Testis (tissue), 3 donors: ENCODE measurements around the gene STAG1. TPM values are rescaled to one million over a fixed set of nuclear protein-coding genes. Genes with fewer than 3 reads are reported as not detected.
"Not testable (repeated sequence)": the region's sequence is repeated elsewhere in the genome, so short reads cannot be mapped to it uniquely, and the experiment has no call there.

Experiments used
- DNase-seq: peaks from one replicate; pipeline ENCODE4 v3.0.0-alpha.2; 2019
- H3K27ac ChIP-seq, 2 donors: fragments of 200-600 bp; sonication (generic); one replicate each; pipeline ENCODE4 v1.5.1; 2019
- H3K27me3 ChIP-seq: fragments of 200-600 bp; sonication (generic); one replicate; pipeline ENCODE4 v1.5.1; 2019
- H3K36me3 ChIP-seq: fragments of 200-600 bp; sonication (generic); one replicate; pipeline ENCODE4 v1.5.1; 2017; ENCODE audit warnings: low read depth; ENCODE audit errors: missing control alignments
- H3K4me1 ChIP-seq: fragments of 200-600 bp; sonication (generic); one replicate; pipeline ENCODE4 v1.5.1; 2019
- H3K4me3 ChIP-seq, 2 donors: fragments of 200-600 bp; sonication (generic); one replicate each; pipeline ENCODE4 v1.5.1; 2017 to 2019
- H3K9me3 ChIP-seq: fragments of 200-600 bp; sonication (generic); one replicate; pipeline ENCODE4 v1.5.1; 2017
- POLR2A ChIP-seq: fragments of 450-650 bp; IDR thresholded peaks from one replicate; pipeline ENCODE4 v1.6.1; 2017; ENCODE audit warnings: antibody characterized with exemption, mild to moderate bottlenecking, moderate library complexity
- WGBS, 2 donors: methylation state at CpG; one replicate each; pipeline ENCODE4 v1.1.5; 2018; 5-methylcytosine and 5-hydroxymethylcytosine counted together
- intact Hi-C: fragments of 100-400 bp; cut with DNase I; formaldehyde crosslinking; loops from one replicate; pipeline ENCODE4 v1.15.1; 2023; ENCODE audit warnings: low total_unique reads
- polyA plus RNA-seq: library from polyadenylated mRNA; stranded (reverse); fragments of 350-450 nt; fragmentation: Illumina TruSeq; extraction: RNeasy Lipid Tissue Mini Kit (QIAGEN cat#74804); gene quantifications from one replicate; pipeline ENCODE4 v1.2.3, GENCODE V29; 2014; ENCODE audit warnings: low read depth, low replicate concordance; ENCODE audit not compliant: insufficient read depth
- total RNA-seq, 2 donors: library from RNA; depleted of rRNA; stranded (reverse); fragments of >200 nt; gene quantifications; one replicate each; pipeline ENCODE4 v1.2.3, GENCODE V29; 2016
- TF ChIP-seq, protein P1 (sequence below), 3 experiments: fragments of 450-650 bp in 2 of 3; fragments of 200-600 bp in 1 of 3; sonication (generic) in 1 of 3; IDR thresholded peaks; one replicate each; pipeline ENCODE4 v1.5.1; 2016 to 2019; ENCODE audit warnings: antibody characterized with exemption in 3 of 3, mild to moderate bottlenecking in 2 of 3, moderate library complexity in 1 of 3

STAG1 gene
- total and polyA plus RNA-seq, 3 donors from 2014 or later, result 14.3 to 45.3 (median 40.2) TPM

GRCh38 chr3:136621628-136622027 is 130.6 kb downstream of the STAG1 start:
- Histone ChIP-seq H3K9me3 (no peaks in the 10 kb centered on the region), H3K36me3 (no peaks in the 10 kb centered on the region), H3K4me3 (no peak overlapping the region), H3K27ac (no peak overlapping the region), H3K4me1 (no peaks in the 10 kb centered on the region), H3K27me3 (no peaks in the 10 kb centered on the region)
- 75 to 81% methylated on average over 2 of the region's 2 CpGs for WGBS, 2 donors
- no peak for DNase-seq
- TF ChIP-seq, protein P1, sequence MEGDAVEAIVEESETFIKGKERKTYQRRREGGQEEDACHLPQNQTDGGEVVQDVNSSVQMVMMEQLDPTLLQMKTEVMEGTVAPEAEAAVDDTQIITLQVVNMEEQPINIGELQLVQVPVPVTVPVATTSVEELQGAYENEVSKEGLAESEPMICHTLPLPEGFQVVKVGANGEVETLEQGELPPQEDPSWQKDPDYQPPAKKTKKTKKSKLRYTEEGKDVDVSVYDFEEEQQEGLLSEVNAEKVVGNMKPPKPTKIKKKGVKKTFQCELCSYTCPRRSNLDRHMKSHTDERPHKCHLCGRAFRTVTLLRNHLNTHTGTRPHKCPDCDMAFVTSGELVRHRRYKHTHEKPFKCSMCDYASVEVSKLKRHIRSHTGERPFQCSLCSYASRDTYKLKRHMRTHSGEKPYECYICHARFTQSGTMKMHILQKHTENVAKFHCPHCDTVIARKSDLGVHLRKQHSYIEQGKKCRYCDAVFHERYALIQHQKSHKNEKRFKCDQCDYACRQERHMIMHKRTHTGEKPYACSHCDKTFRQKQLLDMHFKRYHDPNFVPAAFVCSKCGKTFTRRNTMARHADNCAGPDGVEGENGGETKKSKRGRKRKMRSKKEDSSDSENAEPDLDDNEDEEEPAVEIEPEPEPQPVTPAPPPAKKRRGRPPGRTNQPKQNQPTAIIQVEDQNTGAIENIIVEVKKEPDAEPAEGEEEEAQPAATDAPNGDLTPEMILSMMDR (IDR thresholded peaks at IDR 0.05), result no peak
- no peak for TF ChIP-seq POLR2A
- intact Hi-C loops, result no loop called here

GRCh38 chr3:136620436-136620835 is 131.7 kb downstream of the STAG1 start:
- Histone ChIP-seq H3K4me1 (no peaks in the 10 kb centered on the region), H3K36me3 (no peaks in the 10 kb centered on the region), H3K9me3 (no peaks in the 10 kb centered on the region), H3K27me3 (no peaks in the 10 kb centered on the region), H3K4me3 (no peak overlapping the region), H3K27ac (no peak overlapping the region)
- DNase-seq, result no peak
- no peak for TF ChIP-seq POLR2A
- TF ChIP-seq, protein P1 (IDR thresholded peaks at IDR 0.05), result no peak
- intact Hi-C loops, result no loop called here

DNA sequence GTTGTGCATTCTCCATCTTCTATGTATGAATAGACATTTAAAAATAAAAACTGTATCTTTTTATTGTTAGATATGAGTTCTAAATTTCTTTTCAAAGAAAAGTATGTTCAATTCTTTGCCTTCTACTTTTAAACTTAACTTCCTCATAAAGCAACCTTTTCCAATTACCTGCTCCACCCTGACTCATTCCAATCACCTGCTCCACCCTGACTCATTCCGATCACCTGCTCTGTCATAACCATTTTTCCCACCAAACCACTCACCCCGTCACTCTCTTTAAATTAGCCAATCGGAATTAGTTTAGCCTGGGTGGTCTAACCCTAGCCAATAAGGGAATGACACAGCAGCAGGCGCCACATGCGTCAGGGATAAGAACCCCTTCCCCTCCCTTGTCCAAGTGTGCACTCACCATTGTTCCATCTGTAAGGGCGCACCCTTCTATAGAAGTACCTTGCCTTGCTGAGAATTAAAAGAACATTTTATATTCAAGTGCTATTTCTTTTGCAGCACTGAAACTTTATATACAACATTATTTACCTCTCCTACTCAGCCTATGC is 134.1 kb downstream of the STAG1 start:
- H3K4me1 ChIP-seq, H3K4me3 ChIP-seq, H3K9me3 ChIP-seq, H3K27ac ChIP-seq, DNase-seq, H3K27me3 ChIP-seq, intact Hi-C loops, H3K36me3 ChIP-seq: not testable (repeated sequence)
- WGBS, 2 donors, result 77 to 80% methylated on average over 6 of the region's 6 CpGs

GRCh38 chr3:136617198-136617597 is 135.0 kb downstream of the STAG1 start:
- H3K36me3 ChIP-seq, result no peaks in the 10 kb centered on the region
- H3K4me1 ChIP-seq, result no peaks in the 10 kb centered on the region
- intact Hi-C loops, result no loop called here
- H3K27ac ChIP-seq, result no peak overlapping the region
- DNase-seq, result no peak
- no peaks in the 10 kb centered on the region for H3K27me3 ChIP-seq
- H3K9me3 ChIP-seq, result no peaks in the 10 kb centered on the region
- no peak overlapping the region for H3K4me3 ChIP-seq
- TF ChIP-seq POLR2A, result no peak
- TF ChIP-seq, protein P1 (IDR thresholded peaks at IDR 0.05), result no peak

GRCh38 chr3:136612512-136612911 is 139.7 kb downstream of the STAG1 start:
- Histone ChIP-seq H3K27me3 (no peaks in the 10 kb centered on the region), H3K4me1 (no peaks in the 10 kb centered on the region), H3K27ac (no peak overlapping the region), H3K36me3 (no peaks in the 10 kb centered on the region), H3K4me3 (no peak overlapping the region), H3K9me3 (no peaks in the 10 kb centered on the region)
- TF ChIP-seq, protein P1 (IDR thresholded peaks at IDR 0.05), result no peak
- no peak for TF ChIP-seq POLR2A
- DNase-seq, result no peak
- WGBS, 2 donors, result 83 to 88% methylated on average over 2 of the region's 2 CpGs
- intact Hi-C loops, result no loop called here
